ENCODE data around the gene PRR15L.
"Not testable (repeated sequence)": the region's sequence is repeated elsewhere in the genome, so short reads cannot be mapped to it uniquely, and the experiment has no call there.

PRR15L gene

GRCh38 chr17:47929218-47930000 lies 28.3 kb downstream of the PRR15L start:
- DNase-seq = no peak

GRCh38 chr17:47928415-47928814 lies 29.3 kb downstream of the PRR15L start:
- no peak for DNase-seq

- DNase-seq = no peak
These were observed 29.8 kb downstream of the PRR15L start for GRCh38 chr17:47927821-47928400.

DNA sequence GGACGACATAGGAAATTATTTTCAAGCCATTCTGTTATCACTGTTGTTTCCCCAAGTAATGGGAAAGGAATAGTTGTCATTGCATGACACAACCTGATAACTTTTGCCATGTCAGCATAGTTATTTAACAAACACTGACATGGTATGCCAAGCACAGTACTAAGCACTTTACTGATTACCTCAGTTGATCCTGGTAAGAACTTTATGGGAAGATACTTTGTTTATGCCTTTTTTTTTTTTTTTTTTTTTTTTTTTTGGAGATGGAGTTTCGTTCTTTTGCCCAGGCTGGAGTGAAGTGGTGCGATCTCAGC lies 32.0 kb downstream of the PRR15L start:
- DNase-seq = no peak

- DNase-seq = no peak
These were observed 32.7 kb downstream of the PRR15L start for GRCh38 chr17:47924785-47925677.

- not testable (repeated sequence) for DNase-seq
These were observed 37.8 kb downstream of the PRR15L start for GRCh38 chr17:47919889-47920288.

GRCh38 chr17:47918991-47919390 lies 38.7 kb downstream of the PRR15L start:
- DNase-seq = no peak

DNA sequence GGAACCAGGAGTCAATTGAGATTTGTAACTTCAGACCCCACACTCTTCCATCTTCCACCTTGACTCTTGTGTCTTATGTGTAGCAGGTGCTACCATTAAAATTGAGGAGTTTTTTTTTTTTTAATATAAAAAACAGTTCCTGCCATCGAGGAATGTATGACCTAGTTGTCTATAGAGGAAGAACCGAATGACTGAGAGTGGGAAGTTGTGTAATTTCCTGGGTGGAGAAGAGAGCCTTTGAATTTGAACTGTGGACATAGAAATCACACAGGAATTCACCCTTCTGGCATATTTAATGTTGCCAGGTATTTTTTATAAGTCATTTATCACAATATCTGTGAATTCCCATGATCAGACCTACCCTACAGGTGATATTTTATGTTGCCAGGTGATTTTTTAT lies 39.7 kb downstream of the PRR15L start:
- no peak for DNase-seq

DNA sequence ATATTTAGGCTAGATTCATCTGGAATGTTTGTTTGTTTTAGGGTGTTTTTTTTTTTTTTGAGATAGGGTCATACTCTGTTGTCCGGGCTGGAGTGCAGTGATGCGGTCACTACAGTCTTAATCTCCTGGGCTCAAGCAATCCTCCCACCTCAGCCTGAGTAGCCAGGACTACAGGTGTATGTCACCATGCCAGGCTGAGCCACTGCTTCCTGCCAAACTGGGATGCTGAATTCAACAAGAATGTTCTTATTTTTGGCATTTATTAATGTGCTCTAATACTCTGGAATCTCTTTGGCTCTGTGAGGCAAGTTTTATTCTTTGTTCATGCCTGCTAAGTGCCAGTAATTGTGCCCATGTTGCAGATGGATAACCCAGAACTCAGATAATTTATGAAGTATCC lies 40.1 kb downstream of the PRR15L start:
- no peak for DNase-seq

- DNase-seq = no peak
These were observed 41.0 kb downstream of the PRR15L start for GRCh38 chr17:47916489-47917208.

DNA sequence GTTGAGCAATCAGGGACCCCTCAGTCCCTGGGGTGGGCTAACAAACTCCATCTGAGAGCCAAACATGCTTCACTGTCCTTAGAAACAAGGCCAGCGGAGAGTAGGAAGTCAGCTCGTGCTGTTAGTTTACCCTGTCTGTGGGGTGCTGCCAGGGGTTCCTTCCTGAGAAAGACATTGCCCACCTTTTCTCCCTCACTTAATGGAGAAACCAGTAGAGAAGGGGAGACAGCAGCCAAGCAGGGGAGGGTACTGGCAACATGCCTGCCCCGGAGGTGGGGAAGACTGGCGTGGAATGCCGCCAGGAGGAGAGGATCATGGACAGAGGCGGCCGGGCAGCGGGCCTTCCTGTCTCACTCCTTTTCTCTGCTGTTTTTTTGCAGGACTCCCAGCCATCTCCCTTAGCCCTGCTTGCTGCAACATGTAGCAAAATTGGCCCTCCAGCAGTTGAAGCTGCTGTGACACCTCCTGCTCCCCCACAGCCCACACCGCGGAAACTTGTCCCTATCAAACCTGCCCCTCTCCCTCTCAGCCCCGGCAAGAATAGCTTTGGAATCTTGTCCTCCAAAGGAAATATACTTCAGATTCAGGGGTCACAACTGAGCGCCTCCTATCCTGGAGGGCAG lies 41.8 kb downstream of the PRR15L start:
- DNase-seq = no peak

GRCh38 chr17:47914306-47914948 lies 43.3 kb downstream of the PRR15L start:
- DNase-seq = no peak

- DNase-seq = no peak
These were observed 44.6 kb downstream of the PRR15L start for GRCh38 chr17:47913050-47913449.

GRCh38 chr17:47907932-47908562 lies 49.6 kb downstream of the PRR15L start:
- no peak for DNase-seq

DNA sequence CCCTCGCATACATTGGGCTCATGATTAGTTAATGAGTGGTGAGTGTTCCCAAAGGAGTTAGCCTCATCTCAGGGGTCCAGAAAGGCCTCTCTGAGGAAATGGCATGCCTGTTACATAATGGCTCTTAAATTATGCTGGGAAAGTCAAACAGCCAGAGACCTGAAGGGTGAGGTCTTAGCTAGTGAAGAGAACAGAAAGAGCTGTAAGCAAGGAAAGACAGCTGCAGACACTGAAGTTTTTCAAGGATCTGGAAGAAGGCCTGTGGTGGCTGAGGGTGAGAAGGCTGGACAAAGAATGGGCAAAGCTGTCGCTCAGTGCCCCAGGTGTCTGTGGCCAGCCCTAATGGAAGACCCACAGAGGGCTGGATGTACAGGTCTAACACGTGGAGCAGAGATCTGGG lies 51.2 kb downstream of the PRR15L start:
- no peak for DNase-seq

GRCh38 chr17:47905221-47905733 lies 52.4 kb downstream of the PRR15L start:
- DNase-seq = no peak

DNA sequence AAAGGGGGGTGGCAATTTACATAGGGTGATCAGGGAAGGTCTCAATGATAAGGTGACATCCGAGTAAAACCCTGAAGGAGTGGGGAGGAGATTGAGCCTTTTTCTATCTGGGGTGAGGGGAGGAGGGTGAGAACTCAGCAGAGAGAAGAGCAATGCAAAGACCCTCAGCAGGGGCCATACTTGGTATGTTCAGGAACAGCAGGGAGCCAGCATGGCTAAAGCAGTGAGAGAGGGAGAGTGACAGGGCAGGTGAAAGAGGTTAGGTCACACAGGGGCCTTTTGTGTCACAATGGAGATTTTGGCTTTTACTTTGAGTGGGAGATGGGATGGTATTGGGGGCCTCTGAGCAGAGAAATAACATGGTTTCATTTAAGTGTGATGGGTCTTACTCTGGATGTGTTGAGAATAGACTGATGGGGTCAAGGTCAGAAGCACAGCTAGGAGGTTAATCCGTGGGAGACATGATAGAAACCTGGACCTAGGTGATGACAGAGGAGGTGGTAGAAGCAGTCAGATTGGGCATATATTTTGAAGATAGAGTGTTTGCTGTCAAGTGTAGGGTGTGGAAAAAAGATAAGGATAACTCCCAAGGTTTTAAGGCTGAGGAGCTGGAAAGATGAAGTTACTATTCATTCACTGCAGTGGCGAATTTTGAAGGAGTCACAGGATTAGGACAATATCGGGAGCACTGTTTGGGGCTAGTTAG lies 55.5 kb downstream of the PRR15L start:
- DNase-seq = no peak

All from activated CD8-positive, alpha-beta memory T cell treated with anti-CD3 and anti-CD28 coated beads, Interleukin-2, amount 50 U/mL, for 4 hours (primary cell).